ENCODE measurements around the gene COL11A2. TPM values are rescaled to one million over a fixed set of nuclear protein-coding genes. Genes with fewer than 3 reads are reported as not detected.

Gene COL11A2
- total and polyA plus RNA-seq, 2 experiments from 2014 or later: 1.6 to 2.7 TPM

DNA sequence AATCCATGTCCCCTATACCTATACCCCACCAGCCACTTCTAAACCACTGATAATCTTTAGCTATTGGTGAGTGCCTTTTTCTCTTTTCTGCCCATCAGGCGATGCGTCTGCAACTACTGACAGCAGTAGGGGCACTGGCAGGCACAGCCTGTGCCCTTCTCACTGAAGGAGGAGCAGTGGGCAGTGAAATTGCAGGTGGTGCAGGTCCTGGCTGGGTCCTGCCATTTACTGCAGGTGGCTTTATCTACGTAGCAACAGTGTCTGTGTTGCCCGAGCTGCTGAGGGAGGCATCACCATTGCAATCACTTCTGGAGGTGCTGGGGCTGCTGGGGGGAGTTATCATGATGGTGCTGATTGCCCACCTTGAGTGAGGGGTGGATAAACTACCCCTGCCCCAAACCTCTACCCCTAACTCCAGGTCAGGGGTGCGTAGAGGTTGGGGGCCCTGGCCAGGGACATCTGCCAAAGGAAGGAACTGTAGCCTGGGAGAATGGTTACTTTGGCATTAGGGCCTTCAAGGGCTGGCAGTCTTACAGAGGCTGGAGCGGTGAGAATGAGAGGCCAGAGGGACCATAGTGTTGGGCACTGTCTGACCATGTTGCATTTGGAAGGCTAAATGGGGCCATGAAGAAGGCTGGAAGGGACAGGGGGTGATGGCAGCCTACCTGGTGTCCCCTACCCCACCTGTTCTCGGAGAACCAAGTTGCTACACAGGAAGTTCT, 11.3 kb upstream of the COL11A2 start:
- Histone ChIP-seq H3K4me3 (peak overlapping the region; percentile 98), H3K79me2 (replicated peaks; ENCODE audit: insufficient read depth) (peaks cover 23% of the 10 kb centered on the region), H2AFZ (no peak overlapping the region), H3F3A (replicated peaks; ENCODE audit: low read depth) (peaks cover 31% of the 10 kb centered on the region), H3K27ac (ENCODE audit: low read depth) (no peak overlapping the region), H3K9me2 (ENCODE audit: insufficient read depth) (no peaks in the 10 kb centered on the region), H4K20me1 (replicated peaks; ENCODE audit: insufficient read depth) (peaks cover 18% of the 10 kb centered on the region), H3K27me3 (ENCODE audit: insufficient read depth) (peaks cover 32% of the 10 kb centered on the region), H3K4me1 (ENCODE audit: insufficient read depth) (peaks cover 28% of the 10 kb centered on the region), H3K4me2 (peak overlapping the region; percentile 96), H3K36me3 (ENCODE audit: insufficient read depth) (peaks cover 11% of the 10 kb centered on the region; the same call in 1 of the 2 replicates)
- DNase-seq (ENCODE audit: low spot score) (no peak), ATAC-seq (no peak)
- Mint-ChIP-seq H3K4me1 (peaks cover 59% of the 10 kb centered on the region), H3K4me3 (peak overlapping the region; percentile 100), H3K9me3 (no peaks in the 10 kb centered on the region; the same call in 1 of the 3 replicates), H3K27ac (peak overlapping the region; percentile 70; the same call in 1 of the 2 replicates), H3K27me3 (ENCODE audit: insufficient read depth, low read depth, poor library complexity) (peaks cover 41% of the 10 kb centered on the region), H3K36me3 (ENCODE audit: low read depth) (peaks cover 26% of the 10 kb centered on the region)
- no peak for TF ChIP-seq STAT1 (IDR thresholded peaks at IDR 0.05; ENCODE audit: unreplicated experiment)

DNA sequence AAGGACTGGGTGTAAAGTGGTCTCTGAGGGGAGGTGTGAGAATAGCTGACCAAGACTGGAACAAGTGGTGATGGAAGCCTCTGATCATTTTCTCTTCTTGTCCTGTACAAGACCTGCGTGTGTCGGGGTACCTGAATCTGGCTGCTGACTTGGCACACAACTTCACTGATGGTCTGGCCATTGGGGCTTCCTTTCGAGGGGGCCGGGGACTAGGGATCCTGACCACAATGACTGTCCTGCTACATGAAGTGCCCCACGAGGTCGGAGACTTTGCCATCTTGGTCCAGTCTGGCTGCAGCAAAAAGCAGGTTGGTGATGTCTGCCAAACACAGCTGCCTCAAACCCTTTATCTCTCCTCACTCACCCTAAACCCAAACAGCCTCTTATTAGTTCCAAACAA, 10.5 kb upstream of the COL11A2 start:
- H3K4me3 Mint-ChIP-seq: peak overlapping the region; percentile 100
- peaks cover 67% of the 10 kb centered on the region for H3K4me1 Mint-ChIP-seq
- H3K36me3 Mint-ChIP-seq (ENCODE audit: low read depth): peaks cover 26% of the 10 kb centered on the region
- DNase-seq (ENCODE audit: low spot score) (no peak), ATAC-seq (no peak)
- Histone ChIP-seq H3K4me2 (no peak overlapping the region), H2AFZ (no peak overlapping the region), H3K4me3 (no peak overlapping the region), H3K4me1 (ENCODE audit: insufficient read depth) (peaks cover 28% of the 10 kb centered on the region), H3F3A (replicated peaks; ENCODE audit: low read depth) (peaks cover 35% of the 10 kb centered on the region), H4K20me1 (replicated peaks; ENCODE audit: insufficient read depth) (peaks cover 25% of the 10 kb centered on the region), H3K27me3 (ENCODE audit: insufficient read depth) (peaks cover 29% of the 10 kb centered on the region), H3K27ac (ENCODE audit: low read depth) (no peak overlapping the region), H3K36me3 (ENCODE audit: insufficient read depth) (peaks cover 11% of the 10 kb centered on the region; the same call in 1 of the 2 replicates), H3K9me2 (ENCODE audit: insufficient read depth) (no peaks in the 10 kb centered on the region), H3K79me2 (replicated peaks; ENCODE audit: insufficient read depth) (peaks cover 23% of the 10 kb centered on the region)
- peaks cover 41% of the 10 kb centered on the region for H3K27me3 Mint-ChIP-seq (ENCODE audit: insufficient read depth, low read depth, poor library complexity)
- H3K27ac Mint-ChIP-seq: no peak overlapping the region
- TF ChIP-seq ZNF331 (CRISPR knock-in tag; IDR thresholded peaks at IDR 0.05; ENCODE audit: low read depth): no peak
- TF ChIP-seq, protein P1, sequence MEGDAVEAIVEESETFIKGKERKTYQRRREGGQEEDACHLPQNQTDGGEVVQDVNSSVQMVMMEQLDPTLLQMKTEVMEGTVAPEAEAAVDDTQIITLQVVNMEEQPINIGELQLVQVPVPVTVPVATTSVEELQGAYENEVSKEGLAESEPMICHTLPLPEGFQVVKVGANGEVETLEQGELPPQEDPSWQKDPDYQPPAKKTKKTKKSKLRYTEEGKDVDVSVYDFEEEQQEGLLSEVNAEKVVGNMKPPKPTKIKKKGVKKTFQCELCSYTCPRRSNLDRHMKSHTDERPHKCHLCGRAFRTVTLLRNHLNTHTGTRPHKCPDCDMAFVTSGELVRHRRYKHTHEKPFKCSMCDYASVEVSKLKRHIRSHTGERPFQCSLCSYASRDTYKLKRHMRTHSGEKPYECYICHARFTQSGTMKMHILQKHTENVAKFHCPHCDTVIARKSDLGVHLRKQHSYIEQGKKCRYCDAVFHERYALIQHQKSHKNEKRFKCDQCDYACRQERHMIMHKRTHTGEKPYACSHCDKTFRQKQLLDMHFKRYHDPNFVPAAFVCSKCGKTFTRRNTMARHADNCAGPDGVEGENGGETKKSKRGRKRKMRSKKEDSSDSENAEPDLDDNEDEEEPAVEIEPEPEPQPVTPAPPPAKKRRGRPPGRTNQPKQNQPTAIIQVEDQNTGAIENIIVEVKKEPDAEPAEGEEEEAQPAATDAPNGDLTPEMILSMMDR (conservative IDR thresholded peaks at IDR 0.05; ENCODE audit: low read depth in 2 of 2): no peak
- TF ChIP-seq ZNF114 (CRISPR knock-in tag; IDR thresholded peaks at IDR 0.05): no peak
- TF ChIP-seq JUNB (IDR thresholded peaks at IDR 0.05; ENCODE audit: unreplicated experiment): no peak
- no peak for TF ChIP-seq POLR2AphosphoS5 (IDR thresholded peaks at IDR 0.05; ENCODE audit: low read depth)
- no peak for TF ChIP-seq NANOG (IDR thresholded peaks at IDR 0.05; ENCODE audit: borderline replicate concordance)
- TF ChIP-seq, protein P2, sequence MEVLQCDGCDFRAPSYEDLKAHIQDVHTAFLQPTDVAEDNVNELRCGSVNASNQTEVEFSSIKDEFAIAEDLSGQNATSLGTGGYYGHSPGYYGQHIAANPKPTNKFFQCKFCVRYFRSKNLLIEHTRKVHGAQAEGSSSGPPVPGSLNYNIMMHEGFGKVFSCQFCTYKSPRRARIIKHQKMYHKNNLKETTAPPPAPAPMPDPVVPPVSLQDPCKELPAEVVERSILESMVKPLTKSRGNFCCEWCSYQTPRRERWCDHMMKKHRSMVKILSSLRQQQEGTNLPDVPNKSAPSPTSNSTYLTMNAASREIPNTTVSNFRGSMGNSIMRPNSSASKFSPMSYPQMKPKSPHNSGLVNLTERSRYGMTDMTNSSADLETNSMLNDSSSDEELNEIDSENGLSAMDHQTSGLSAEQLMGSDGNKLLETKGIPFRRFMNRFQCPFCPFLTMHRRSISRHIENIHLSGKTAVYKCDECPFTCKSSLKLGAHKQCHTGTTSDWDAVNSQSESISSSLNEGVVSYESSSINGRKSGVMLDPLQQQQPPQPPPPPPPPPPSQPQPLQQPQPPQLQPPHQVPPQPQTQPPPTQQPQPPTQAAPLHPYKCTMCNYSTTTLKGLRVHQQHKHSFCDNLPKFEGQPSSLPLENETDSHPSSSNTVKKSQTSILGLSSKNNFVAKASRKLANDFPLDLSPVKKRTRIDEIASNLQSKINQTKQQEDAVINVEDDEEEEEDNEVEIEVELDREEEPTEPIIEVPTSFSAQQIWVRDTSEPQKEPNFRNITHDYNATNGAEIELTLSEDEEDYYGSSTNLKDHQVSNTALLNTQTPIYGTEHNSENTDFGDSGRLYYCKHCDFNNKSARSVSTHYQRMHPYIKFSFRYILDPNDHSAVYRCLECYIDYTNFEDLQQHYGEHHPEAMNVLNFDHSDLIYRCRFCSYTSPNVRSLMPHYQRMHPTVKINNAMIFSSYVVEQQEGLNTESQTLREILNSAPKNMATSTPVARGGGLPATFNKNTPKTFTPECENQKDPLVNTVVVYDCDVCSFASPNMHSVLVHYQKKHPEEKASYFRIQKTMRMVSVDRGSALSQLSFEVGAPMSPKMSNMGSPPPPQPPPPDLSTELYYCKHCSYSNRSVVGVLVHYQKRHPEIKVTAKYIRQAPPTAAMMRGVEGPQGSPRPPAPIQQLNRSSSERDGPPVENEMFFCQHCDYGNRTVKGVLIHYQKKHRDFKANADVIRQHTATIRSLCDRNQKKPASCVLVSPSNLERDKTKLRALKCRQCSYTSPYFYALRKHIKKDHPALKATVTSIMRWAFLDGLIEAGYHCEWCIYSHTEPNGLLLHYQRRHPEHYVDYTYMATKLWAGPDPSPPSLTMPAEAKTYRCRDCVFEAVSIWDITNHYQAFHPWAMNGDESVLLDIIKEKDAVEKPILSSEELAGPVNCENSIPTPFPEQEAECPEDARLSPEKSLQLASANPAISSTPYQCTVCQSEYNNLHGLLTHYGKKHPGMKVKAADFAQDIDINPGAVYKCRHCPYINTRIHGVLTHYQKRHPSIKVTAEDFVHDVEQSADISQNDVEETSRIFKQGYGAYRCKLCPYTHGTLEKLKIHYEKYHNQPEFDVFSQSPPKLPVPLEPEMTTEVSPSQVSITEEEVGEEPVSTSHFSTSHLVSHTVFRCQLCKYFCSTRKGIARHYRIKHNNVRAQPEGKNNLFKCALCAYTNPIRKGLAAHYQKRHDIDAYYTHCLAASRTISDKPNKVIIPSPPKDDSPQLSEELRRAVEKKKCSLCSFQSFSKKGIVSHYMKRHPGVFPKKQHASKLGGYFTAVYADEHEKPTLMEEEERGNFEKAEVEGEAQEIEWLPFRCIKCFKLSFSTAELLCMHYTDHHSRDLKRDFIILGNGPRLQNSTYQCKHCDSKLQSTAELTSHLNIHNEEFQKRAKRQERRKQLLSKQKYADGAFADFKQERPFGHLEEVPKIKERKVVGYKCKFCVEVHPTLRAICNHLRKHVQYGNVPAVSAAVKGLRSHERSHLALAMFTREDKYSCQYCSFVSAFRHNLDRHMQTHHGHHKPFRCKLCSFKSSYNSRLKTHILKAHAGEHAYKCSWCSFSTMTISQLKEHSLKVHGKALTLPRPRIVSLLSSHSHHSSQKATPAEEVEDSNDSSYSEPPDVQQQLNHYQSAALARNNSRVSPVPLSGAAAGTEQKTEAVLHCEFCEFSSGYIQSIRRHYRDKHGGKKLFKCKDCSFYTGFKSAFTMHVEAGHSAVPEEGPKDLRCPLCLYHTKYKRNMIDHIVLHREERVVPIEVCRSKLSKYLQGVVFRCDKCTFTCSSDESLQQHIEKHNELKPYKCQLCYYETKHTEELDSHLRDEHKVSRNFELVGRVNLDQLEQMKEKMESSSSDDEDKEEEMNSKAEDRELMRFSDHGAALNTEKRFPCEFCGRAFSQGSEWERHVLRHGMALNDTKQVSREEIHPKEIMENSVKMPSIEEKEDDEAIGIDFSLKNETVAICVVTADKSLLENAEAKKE (CRISPR knock-in tag; IDR thresholded peaks at IDR 0.05): no peak
- no peak for TF ChIP-seq EZH2 (IDR thresholded peaks at IDR 0.05; ENCODE audit: low read depth, unreplicated experiment)
- TF ChIP-seq EZH2phosphoT487 (IDR thresholded peaks at IDR 0.05; ENCODE audit: unreplicated experiment): no peak
- TF ChIP-seq CREB1 (CRISPR knock-in tag; IDR thresholded peaks at IDR 0.05; ENCODE audit: low read depth): no peak
- TF ChIP-seq STAT1 (IDR thresholded peaks at IDR 0.05; ENCODE audit: unreplicated experiment): no peak
- no peaks in the 10 kb centered on the region; the same call in 1 of the 3 replicates for H3K9me3 Mint-ChIP-seq

Measured in GM23338 (cell line).